Esophagus muscularis mucosa (tissue), 4 donors: Measurements from ENCODE around the gene MR1. TPM values are rescaled to one million over a fixed set of nuclear protein-coding genes. Genes with fewer than 3 reads are reported as not detected.

ENCODE experiments used
- DNase-seq: peaks from one replicate; pipeline ENCODE4 v3.0.0-alpha.2; 2017; ENCODE audit errors: extremely low spot score
- H3K27ac ChIP-seq, 4 donors: fragments of 200-600 bp; sonication (generic); replicated peaks in 1 of 4; 1 replicate in 3 of 4; 2 replicates in 1 of 4; pipeline ENCODE4 v1.5.1; 2016 to 2019; ENCODE audit warnings: mild to moderate bottlenecking in 1 of 4
- H3K27me3 ChIP-seq, 4 donors: fragments of 200-600 bp; sonication (generic); one replicate each; pipeline versions ENCODE4 v1.5.1 to v1.6.0; 2016 to 2019
- H3K36me3 ChIP-seq, 4 donors: fragments of 200-600 bp; sonication (generic); one replicate each; pipeline ENCODE4 v1.5.1; 2016 to 2019
- H3K4me1 ChIP-seq, 4 donors: fragments of 200-600 bp; sonication (generic); one replicate each; pipeline ENCODE4 v1.5.1; 2016 to 2019
- H3K4me3 ChIP-seq, 4 donors: fragments of 200-600 bp; sonication (generic); 1 replicate in 2 of 4; 2 replicates in 2 of 4; pipeline ENCODE4 v1.5.1; 2016 to 2019; ENCODE audit warnings: mild to moderate bottlenecking in 4 of 4, moderate library complexity in 1 of 4
- H3K9me3 ChIP-seq, 4 donors: fragments of 200-600 bp; sonication (generic); 1 replicate in 3 of 4; 2 replicates in 1 of 4; pipeline ENCODE4 v1.5.1; 2016 to 2019
- CTCF ChIP-seq, 3 experiments: fragments of 200-600 bp in 2 of 3; fragments of 450-650 bp in 1 of 3; sonication (generic) in 2 of 3; IDR thresholded peaks; one replicate each; pipeline ENCODE4 v1.5.1; 2017 to 2019; ENCODE audit warnings: antibody characterized with exemption in 3 of 3, mild to moderate bottlenecking in 2 of 3, moderate library complexity in 1 of 3
- EP300 ChIP-seq: sonication (generic); formaldehyde crosslinking; IDR thresholded peaks from one replicate; pipeline ENCODE4 v1.6.1; 2017; ENCODE audit warnings: antibody characterized with exemption
- POLR2A ChIP-seq: fragments of 450-650 bp; IDR thresholded peaks from one replicate; pipeline ENCODE4 v1.6.1; 2017; ENCODE audit warnings: antibody characterized with exemption, moderate library complexity, mild to moderate bottlenecking, low read depth
- POLR2AphosphoS5 ChIP-seq, 2 donors: sonication (generic); formaldehyde crosslinking; IDR thresholded peaks; one replicate each; pipeline ENCODE4 v1.6.1; 2017; ENCODE audit warnings: antibody characterized with exemption in 2 of 2
- WGBS: methylation state at CpG from one replicate; pipeline ENCODE4 v1.1.5; 2018; 5-methylcytosine and 5-hydroxymethylcytosine counted together
- intact Hi-C: fragments of 100-400 bp; cut with DNase I; formaldehyde crosslinking; loops from one replicate; pipeline ENCODE4 v1.15.1; 2023
- total RNA-seq, 4 donors: library from RNA; depleted of rRNA; stranded (reverse); fragments of >200 nt; gene quantifications; one replicate each; pipeline versions ENCODE4 v1.1.0 to v1.2.1, GENCODE V29; 2016

Gene MR1
- total RNA-seq, 4 donors from 2014 or later, result 10.8 to 23.5 (median 15.4) TPM

- H3K9me3 ChIP-seq, result peaks cover 0 to 8% (median 0%) of the 10 kb centered on the region in 4 donors
- peaks cover 0 to 19% (median 9%) of the 10 kb centered on the region in 4 donors for H3K4me1 ChIP-seq
- no peaks in the 10 kb centered on the region for H3K27me3 ChIP-seq
- peak overlapping the region in 1 of 4 donors; percentile 33 for H3K27ac ChIP-seq
- no peaks in the 10 kb centered on the region for H3K36me3 ChIP-seq
- WGBS, result 76% methylated on average over 15 of the region's 15 CpGs
- TF ChIP-seq POLR2A (no peak), POLR2AphosphoS5 (IDR thresholded peaks at IDR 0.05) (no peak), CTCF (IDR thresholded peaks at IDR 0.05) (no peak), EP300 (no peak)
- no peak for DNase-seq
- no peak overlapping the region for H3K4me3 ChIP-seq
- intact Hi-C loops, result no loop called here
These were observed 28.4 kb downstream of the MR1 start for GRCh38 chr1:181061891-181062835.

GRCh38 chr1:181062836-181063428 is 29.1 kb downstream of the MR1 start:
- no peak for TF ChIP-seq CTCF (IDR thresholded peaks at IDR 0.05)
- Histone ChIP-seq H3K36me3 (no peaks in the 10 kb centered on the region), H3K27ac (peak overlapping the region in 1 of 4 donors; percentile 33), H3K4me3 (no peak overlapping the region), H3K9me3 (peaks cover 0 to 8% (median 0%) of the 10 kb centered on the region in 4 donors), H3K4me1 (peaks cover 0 to 12% (median 6%) of the 10 kb centered on the region in 4 donors), H3K27me3 (no peaks in the 10 kb centered on the region)
- WGBS, result 73% methylated on average over 6 of the region's 6 CpGs
- intact Hi-C loops, result no loop called here
- no peak for DNase-seq

GRCh38 chr1:181064011-181064623 is 30.3 kb downstream of the MR1 start:
- Histone ChIP-seq H3K4me1 (peaks cover 0 to 12% (median 6%) of the 10 kb centered on the region in 4 donors), H3K27ac (no peak overlapping the region), H3K36me3 (no peaks in the 10 kb centered on the region), H3K4me3 (no peak overlapping the region), H3K9me3 (peaks cover 0 to 6% (median 0%) of the 10 kb centered on the region in 4 donors), H3K27me3 (no peaks in the 10 kb centered on the region)
- no peak for DNase-seq
- WGBS, result 80% methylated on average over 6 of the region's 6 CpGs
- intact Hi-C loops, result no loop called here
- TF ChIP-seq CTCF (IDR thresholded peaks at IDR 0.05), result no peak
- no peak for TF ChIP-seq POLR2AphosphoS5 (IDR thresholded peaks at IDR 0.05)
- no peak for TF ChIP-seq POLR2A
- no peak for TF ChIP-seq EP300

GRCh38 chr1:181064702-181065101 is 30.9 kb downstream of the MR1 start:
- no peaks in the 10 kb centered on the region for H3K27me3 ChIP-seq
- H3K27ac ChIP-seq, result no peak overlapping the region
- H3K4me1 ChIP-seq, result peaks cover 0 to 12% (median 6%) of the 10 kb centered on the region in 4 donors
- TF ChIP-seq POLR2AphosphoS5 (IDR thresholded peaks at IDR 0.05), result no peak
- TF ChIP-seq CTCF (IDR thresholded peaks at IDR 0.05), result no peak
- TF ChIP-seq POLR2A, result no peak
- no peak for TF ChIP-seq EP300
- no peak overlapping the region for H3K4me3 ChIP-seq
- no peak for DNase-seq
- WGBS, result 88% methylated on average over 1 of the region's 1 CpG
- H3K36me3 ChIP-seq, result no peaks in the 10 kb centered on the region
- intact Hi-C loops, result no loop called here
- H3K9me3 ChIP-seq, result peaks cover 0 to under 1% (median 0%) of the 10 kb centered on the region in 4 donors
